Fibroblast of lung (primary cell): ENCODE data around the gene G6PC2. TPM values are rescaled to one million over a fixed set of nuclear protein-coding genes. Genes with fewer than 3 reads are reported as not detected.

Experiments used
- DNase-seq, 2 donors: peaks; one replicate each; pipeline versions ENCODE4 v3.0.0 to v3.0.0-alpha.2; 2010; ENCODE audit warnings: low read depth in 2 of 2
- H2AFZ ChIP-seq: 2 replicates; pipeline ENCODE4 v1.5.1; 2012; ENCODE audit warnings: low read length, control low read depth, inconsistent platforms
- H3K27ac ChIP-seq: 2 replicates; pipeline ENCODE4 v1.5.1; 2011; ENCODE audit warnings: low read length, control low read depth; ENCODE audit not compliant: insufficient read depth
- H3K27me3 ChIP-seq: 2 replicates; pipeline ENCODE4 v1.5.1; 2011; ENCODE audit warnings: mild to moderate bottlenecking, low read length; ENCODE audit not compliant: control insufficient read depth, insufficient read depth
- H3K36me3 ChIP-seq: 2 replicates; pipeline ENCODE4 v1.5.1; 2011; ENCODE audit warnings: low read length; ENCODE audit not compliant: control insufficient read depth, insufficient read depth
- H3K4me1 ChIP-seq: 2 replicates; pipeline ENCODE4 v1.5.1; 2011; ENCODE audit warnings: low read length; ENCODE audit not compliant: control insufficient read depth, insufficient read depth; ENCODE audit errors: extremely low read depth
- H3K4me2 ChIP-seq: 2 replicates; pipeline ENCODE4 v1.5.1; 2011; ENCODE audit warnings: low read length, control low read depth; ENCODE audit not compliant: insufficient read depth; ENCODE audit errors: extremely low read depth
- H3K4me3 ChIP-seq, 4 experiments: fragments of 200-600 bp in 1 of 4; sonication (generic) in 1 of 4; replicated peaks in 1 of 4; 2 replicates each; pipeline ENCODE4 v1.5.1; 2011 to 2016; ENCODE audit warnings: low read length in 4 of 4, low read depth in 3 of 4, mild to moderate bottlenecking in 3 of 4, control low read depth in 2 of 4, inconsistent platforms in 1 of 4, mixed read lengths in 1 of 4; ENCODE audit not compliant: insufficient read depth in 1 of 4; ENCODE audit errors: control extremely low read depth in 1 of 4
- H3K79me2 ChIP-seq: 2 replicates; pipeline ENCODE4 v1.5.1; 2012; ENCODE audit warnings: mild to moderate bottlenecking, low read length, inconsistent platforms; ENCODE audit not compliant: control insufficient read depth, insufficient read depth
- H3K9ac ChIP-seq: 2 replicates; pipeline ENCODE4 v1.5.1; 2011; ENCODE audit warnings: mild to moderate bottlenecking, low read length, control low read depth; ENCODE audit not compliant: insufficient read depth
- H3K9me3 ChIP-seq: 2 replicates; pipeline ENCODE4 v1.5.1; 2012; ENCODE audit warnings: low read depth, low read length; ENCODE audit not compliant: control insufficient read depth, insufficient read depth
- H4K20me1 ChIP-seq: 2 replicates; pipeline ENCODE4 v1.5.1; 2011; ENCODE audit warnings: low read length; ENCODE audit not compliant: control insufficient read depth, insufficient read depth; ENCODE audit errors: extremely low read depth
- EZH2 ChIP-seq: IDR thresholded peaks from 2 replicates; pipeline ENCODE4 v1.5.1; 2012; ENCODE audit warnings: low read length, control low read depth, mild to moderate bottlenecking; ENCODE audit errors: missing control alignments
- polyA plus RNA-seq, 2 donors: library from polyadenylated mRNA; depleted of rRNA in 1 of 2; stranded (reverse) in 1 of 2; unstranded in 1 of 2; fragments of >200 nt; gene quantifications; 2 replicates each; pipeline ENCODE4 v1.2.1, GENCODE V29; 2011 to 2012; ENCODE audit warnings: missing spikeins in 1 of 2
- total RNA-seq: library from RNA; depleted of rRNA; stranded (reverse); fragments of >200 nt; gene quantifications from 2 replicates; pipeline ENCODE4 v1.2.1, GENCODE V29; 2014
- TF ChIP-seq, protein P1 (sequence below), 2 donors: IDR thresholded peaks in 1 of 2; conservative IDR thresholded peaks in 1 of 2; 1 replicate in 1 of 2; 2 replicates in 1 of 2; pipeline ENCODE4 v1.5.1; 2011 to 2012; ENCODE audit warnings: low read length in 2 of 2, control low read depth in 1 of 2, inconsistent platforms in 1 of 2, low read depth in 1 of 2, mild to moderate bottlenecking in 1 of 2

G6PC2 gene
- total and polyA plus RNA-seq, 2 donors (not counting 1 experiment from before 2014, with no cell fraction given), result not detected

DNA sequence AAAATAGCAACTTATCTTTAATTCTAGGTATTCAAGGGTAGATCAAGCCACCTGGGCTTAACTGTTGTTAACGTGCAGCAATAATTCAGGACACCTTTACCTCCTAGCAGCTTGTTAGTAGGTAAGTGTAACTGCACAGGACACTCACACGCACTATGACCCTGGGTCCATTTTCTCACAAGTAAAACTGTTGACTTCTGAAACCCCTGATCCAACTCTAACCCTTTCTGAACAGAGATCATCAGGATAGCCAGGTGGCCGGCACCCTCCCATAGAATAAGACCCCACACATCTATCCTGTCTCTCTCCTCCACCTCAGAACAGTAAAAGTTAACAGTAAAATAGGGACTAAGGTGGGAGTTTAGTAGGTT lies 11.5 kb upstream of the G6PC2 start:
- Histone ChIP-seq H3K4me1 (peaks cover 4% of the 10 kb centered on the region), H2AFZ (peak overlapping the region; percentile 98), H3K79me2 (peaks cover 11% of the 10 kb centered on the region), H3K4me3 (peak overlapping the region; percentile 62 to 98 (median 82)), H4K20me1 (no peaks in the 10 kb centered on the region), H3K4me2 (peak overlapping the region; percentile 95), H3K36me3 (no peaks in the 10 kb centered on the region), H3K9ac (peak overlapping the region; percentile 67), H3K27me3 (no peaks in the 10 kb centered on the region), H3K27ac (peak overlapping the region; percentile 56), H3K9me3 (no peaks in the 10 kb centered on the region)
- TF ChIP-seq EZH2, result no peak
- TF ChIP-seq, protein P1, sequence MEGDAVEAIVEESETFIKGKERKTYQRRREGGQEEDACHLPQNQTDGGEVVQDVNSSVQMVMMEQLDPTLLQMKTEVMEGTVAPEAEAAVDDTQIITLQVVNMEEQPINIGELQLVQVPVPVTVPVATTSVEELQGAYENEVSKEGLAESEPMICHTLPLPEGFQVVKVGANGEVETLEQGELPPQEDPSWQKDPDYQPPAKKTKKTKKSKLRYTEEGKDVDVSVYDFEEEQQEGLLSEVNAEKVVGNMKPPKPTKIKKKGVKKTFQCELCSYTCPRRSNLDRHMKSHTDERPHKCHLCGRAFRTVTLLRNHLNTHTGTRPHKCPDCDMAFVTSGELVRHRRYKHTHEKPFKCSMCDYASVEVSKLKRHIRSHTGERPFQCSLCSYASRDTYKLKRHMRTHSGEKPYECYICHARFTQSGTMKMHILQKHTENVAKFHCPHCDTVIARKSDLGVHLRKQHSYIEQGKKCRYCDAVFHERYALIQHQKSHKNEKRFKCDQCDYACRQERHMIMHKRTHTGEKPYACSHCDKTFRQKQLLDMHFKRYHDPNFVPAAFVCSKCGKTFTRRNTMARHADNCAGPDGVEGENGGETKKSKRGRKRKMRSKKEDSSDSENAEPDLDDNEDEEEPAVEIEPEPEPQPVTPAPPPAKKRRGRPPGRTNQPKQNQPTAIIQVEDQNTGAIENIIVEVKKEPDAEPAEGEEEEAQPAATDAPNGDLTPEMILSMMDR (conservative IDR thresholded peaks at IDR 0.05 in 1 of 2, IDR thresholded peaks at IDR 0.05 in 1 of 2; ENCODE audit: low read depth in 1 of 2, low read length in 2 of 2), result no peak
- DNase-seq, result no peak

DNA sequence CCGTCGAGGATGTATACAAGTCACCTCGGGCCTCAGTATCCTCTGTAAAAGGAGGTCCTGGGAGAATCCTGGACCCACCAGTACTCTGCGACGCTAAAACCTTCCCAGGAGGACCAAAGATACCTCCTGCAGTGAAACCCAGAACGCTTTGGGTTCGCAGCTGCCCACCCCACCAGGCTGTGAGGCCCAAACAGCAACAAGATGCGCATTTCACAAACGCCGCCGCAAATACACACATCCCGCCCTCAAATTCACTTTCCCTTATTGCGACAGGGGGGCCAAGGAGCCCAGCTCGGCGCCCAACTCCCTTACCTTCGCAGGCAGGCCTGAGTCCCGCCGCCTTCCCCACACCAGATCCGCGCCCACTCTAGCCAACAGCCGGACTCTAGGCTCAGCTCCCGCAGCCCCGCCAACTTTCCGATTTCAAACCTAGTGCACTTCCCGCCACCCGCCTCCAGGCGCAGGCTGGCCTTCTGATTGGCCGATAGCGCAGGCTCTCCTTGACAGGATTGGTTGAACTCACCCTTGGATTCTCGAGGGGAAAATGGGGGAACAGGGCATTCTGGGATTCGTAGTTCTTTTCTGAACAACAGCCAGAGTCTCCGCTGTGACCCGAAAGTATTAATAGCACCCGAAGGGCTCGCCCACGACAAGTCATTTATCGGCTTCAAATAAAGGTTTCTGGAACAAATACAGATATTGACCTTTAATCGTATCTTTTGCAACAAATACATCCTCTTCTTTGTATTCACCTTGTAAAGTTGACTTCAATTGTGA lies 10.9 kb upstream of the G6PC2 start, which contains the start of gene SPC25:
SPC25 (minus strand) TSS at position 425 of the 777 bp plus-strand sequence. CDS start 911 bp downstream, outside the sequence.
- Histone ChIP-seq H3K4me3 (peak within 1 kb of the TSS; percentile 62 to 98 (median 82)), H3K9ac (peak within 1 kb of the TSS; percentile 67), H3K4me1 (peaks cover 4% of the 10 kb centered on the region), H3K79me2 (peaks cover 11% of the 10 kb centered on the region), H2AFZ (peak within 1 kb of the TSS; percentile 98), H4K20me1 (no peaks in the 10 kb centered on the region), H3K4me2 (peak within 1 kb of the TSS; percentile 95), H3K36me3 (no peaks in the 10 kb centered on the region), H3K27ac (peak within 1 kb of the TSS; percentile 56), H3K27me3 (no peaks in the 10 kb centered on the region), H3K9me3 (no peaks in the 10 kb centered on the region)
- no peak for TF ChIP-seq EZH2
- TF ChIP-seq, protein P1 (conservative IDR thresholded peaks at IDR 0.05 in 1 of 2, IDR thresholded peaks at IDR 0.05 in 1 of 2; ENCODE audit: low read depth in 1 of 2, low read length in 2 of 2), result no peak
- DNase-seq, result peak; percentile 82 to 88

DNA sequence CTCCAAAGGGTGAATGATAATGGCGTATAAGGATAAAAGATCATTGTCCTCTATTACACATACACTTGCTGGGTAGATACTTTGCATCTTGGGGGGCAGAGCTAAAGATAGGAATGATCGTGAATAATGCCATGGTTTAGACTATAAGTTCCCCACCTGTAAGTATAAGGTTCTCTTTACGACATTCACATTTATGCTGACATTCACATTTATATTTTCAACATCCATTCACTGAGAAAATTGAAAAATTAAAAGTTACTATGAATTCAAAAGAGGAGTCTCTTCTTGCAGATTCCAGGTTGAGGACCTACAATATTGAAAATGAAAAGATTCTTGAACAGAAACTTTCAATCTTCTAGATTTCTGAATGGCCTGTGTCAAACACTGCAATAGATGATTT lies 8.8 kb upstream of the G6PC2 start:
- no peak overlapping the region for H2AFZ ChIP-seq
- no peak for TF ChIP-seq EZH2
- TF ChIP-seq, protein P1 (conservative IDR thresholded peaks at IDR 0.05 in 1 of 2, IDR thresholded peaks at IDR 0.05 in 1 of 2; ENCODE audit: low read depth in 1 of 2, low read length in 2 of 2), result no peak
- H3K27ac ChIP-seq, result no peak overlapping the region
- H3K27me3 ChIP-seq, result no peaks in the 10 kb centered on the region
- no peak overlapping the region for H3K4me3 ChIP-seq
- peaks cover 4% of the 10 kb centered on the region for H3K4me1 ChIP-seq
- H3K9me3 ChIP-seq, result no peaks in the 10 kb centered on the region
- no peak overlapping the region for H3K4me2 ChIP-seq
- H3K36me3 ChIP-seq, result no peaks in the 10 kb centered on the region
- DNase-seq, result no peak
- H4K20me1 ChIP-seq, result no peaks in the 10 kb centered on the region
- H3K79me2 ChIP-seq, result peaks cover 11% of the 10 kb centered on the region
- H3K9ac ChIP-seq, result no peak overlapping the region
